Left lung (tissue), 10 donors: Measurements from ENCODE around the gene TTL. TPM values are rescaled to one million over a fixed set of nuclear protein-coding genes. Genes with fewer than 3 reads are reported as not detected.

Source experiments
- ATAC-seq: fragments of 200-7000 bp; cut with Tn5 transposase; one replicate; pipeline ENCODE4 v1.9.1; 2020; ENCODE audit warnings: moderate library complexity
- DNase-seq, 4 donors: peaks; one replicate each; pipeline ENCODE4 v3.0.0-alpha.2; 2013 to 2020
- H3K27ac ChIP-seq, 2 donors: fragments of 200-600 bp; sonication (generic) in 1 of 2; one replicate each; pipeline versions ENCODE4 v1.5.0 to v1.8.0; 2020 to 2021
- H3K27me3 ChIP-seq, 2 donors: fragments of 200-600 bp; sonication (generic) in 1 of 2; one replicate each; pipeline versions ENCODE4 v1.5.0 to v1.8.0; 2020 to 2021
- H3K36me3 ChIP-seq, 2 donors: fragments of 200-600 bp; sonication (generic) in 1 of 2; one replicate each; pipeline versions ENCODE4 v1.5.0 to v1.8.0; 2020 to 2021
- H3K4me1 ChIP-seq, 2 donors: fragments of 200-600 bp; one replicate each; pipeline ENCODE4 v1.8.0; 2021
- H3K4me3 ChIP-seq, 2 donors: fragments of 200-600 bp; sonication (generic) in 1 of 2; one replicate each; pipeline versions ENCODE4 v1.5.0 to v1.8.0; 2020 to 2021; ENCODE audit warnings: mild to moderate bottlenecking in 1 of 2
- H3K9me3 ChIP-seq, 2 donors: fragments of 200-600 bp; sonication (generic) in 1 of 2; one replicate each; pipeline versions ENCODE4 v1.5.0 to v1.8.0; 2020 to 2021
- CTCF ChIP-seq, 2 donors: fragments of 200-600 bp; sonication (generic) in 1 of 2; IDR thresholded peaks; one replicate each; pipeline versions ENCODE4 v1.5.0 to v1.8.0; 2021; ENCODE audit warnings: antibody characterized with exemption in 2 of 2
- intact Hi-C, 2 donors: fragments of 100-400 bp; cut with DNase I; formaldehyde crosslinking; loops; one replicate each; pipeline versions ENCODE4 v1.11.2 to v1.14.2; 2022
- polyA plus RNA-seq, 6 donors: library from polyadenylated mRNA; unstranded; fragments of 120-200 nt; gene quantifications; one replicate each; pipeline ENCODE4 v1.2.1, GENCODE V29; 2013; ENCODE audit not compliant: insufficient read length in 6 of 6
- total RNA-seq, 2 donors: library from RNA; stranded (reverse); fragmentation: NEBNext Ultra II Directional; extraction: Animal tissue kit (Norgen Biotek cat#: 25700); gene quantifications; one replicate each; pipeline ENCODE4 v1.2.1, GENCODE V29; 2021
- donor health status: DM: no; HTN: yes; CAD: no.
- donor health status: DM: no; HTN: no; CAD: no.

The TTL gene
- total and polyA plus RNA-seq, 8 donors, result 40.1 to 62.3 (median 52.7) TPM

- peak overlapping the region; percentile 49 to 63 for H3K4me3 ChIP-seq
- peaks cover 0 to 27% of the 10 kb centered on the region in 2 donors for H3K36me3 ChIP-seq
- DNase-seq (no peak), ATAC-seq (no peak)
- intact Hi-C loops, result no loop called here
- peaks cover 4 to 40% of the 10 kb centered on the region in 2 donors for H3K4me1 ChIP-seq
- H3K27me3 ChIP-seq, result no peaks in the 10 kb centered on the region
- no peak for TF ChIP-seq CTCF (IDR thresholded peaks at IDR 0.05)
- no peaks in the 10 kb centered on the region for H3K9me3 ChIP-seq
- peak overlapping the region; percentile 96 to 100 for H3K27ac ChIP-seq
These were observed 102.9 kb downstream of the TTL start for GRCh38 chr2:112584891-112585250.

- Histone ChIP-seq H3K4me1 (peaks cover 4 to 40% of the 10 kb centered on the region in 2 donors), H3K27me3 (no peaks in the 10 kb centered on the region), H3K36me3 (peaks cover 0 to 28% of the 10 kb centered on the region in 2 donors), H3K9me3 (no peaks in the 10 kb centered on the region), H3K4me3 (peak overlapping the region in 1 of 2 donors; percentile 63), H3K27ac (peak overlapping the region; percentile 96 to 100)
- no peak for TF ChIP-seq CTCF (IDR thresholded peaks at IDR 0.05)
- DNase-seq (no peak), ATAC-seq (no peak)
- intact Hi-C loops, result no loop called here
These were observed 103.4 kb downstream of the TTL start for GRCh38 chr2:112585400-112585799.

GRCh38 chr2:112585873-112586464 is 104.0 kb downstream of the TTL start:
- TF ChIP-seq CTCF (IDR thresholded peaks at IDR 0.05), result no peak
- peaks cover 0 to 32% of the 10 kb centered on the region in 2 donors for H3K36me3 ChIP-seq
- H3K4me1 ChIP-seq, result peaks cover 4 to 40% of the 10 kb centered on the region in 2 donors
- intact Hi-C loops, result no loop called here
- no peak for DNase-seq
- H3K27ac ChIP-seq, result no peak overlapping the region
- H3K4me3 ChIP-seq, result no peak overlapping the region
- no peak for ATAC-seq
- no peaks in the 10 kb centered on the region for H3K27me3 ChIP-seq
- H3K9me3 ChIP-seq, result no peaks in the 10 kb centered on the region

- ATAC-seq (no peak), DNase-seq (peak in 1 of 4 donors; percentile 26)
- no peaks in the 10 kb centered on the region for H3K9me3 ChIP-seq
- H3K27ac ChIP-seq, result no peak overlapping the region
- no peaks in the 10 kb centered on the region for H3K27me3 ChIP-seq
- TF ChIP-seq CTCF (IDR thresholded peaks at IDR 0.05), result no peak
- peaks cover 0 to 32% of the 10 kb centered on the region in 2 donors for H3K36me3 ChIP-seq
- no peak overlapping the region for H3K4me3 ChIP-seq
- peaks cover 4 to 27% of the 10 kb centered on the region in 2 donors for H3K4me1 ChIP-seq
- intact Hi-C loops, result no loop called here
These were observed 106.7 kb downstream of the TTL start for GRCh38 chr2:112588611-112589045.

Other genes with a start within 250 kb of the TTL start
- gene ZC3H8, start 227.1 kb upstream of the TTL start, total RNA-seq, result 1 to 10 TPM; 4.5 to 6.8 TPM
- 10 to 100 TPM; 17.3 to 29.4 (median 23.1) TPM for gene ZC3H8, start 227.1 kb upstream of the TTL start, polyA plus RNA-seq
- gene ZC3H6, start 206.6 kb upstream of the TTL start, total RNA-seq, result 1 to 10 TPM; 8.7 to 10.0 TPM
- gene ZC3H6, start 206.6 kb upstream of the TTL start, polyA plus RNA-seq, result 10 to 100 TPM in 2 of 6 donors, 1 to 10 TPM in 4; 8.2 to 11.9 (median 9.8) TPM
- gene RGPD8, start 48.5 kb upstream of the TTL start, total RNA-seq, result 10 to 100 TPM; 14.9 to 15.1 TPM
- 1 to 10 TPM; 2.6 to 6.6 (median 5.6) TPM for gene RGPD8, start 48.5 kb upstream of the TTL start, polyA plus RNA-seq
- gene POLR1B, start 60.3 kb downstream of the TTL start, total RNA-seq, result 10 to 100 TPM; 20.2 to 25.3 TPM
- 10 to 100 TPM; 18.4 to 25.1 (median 20.7) TPM for gene POLR1B, start 60.3 kb downstream of the TTL start, polyA plus RNA-seq
- gene CHCHD5, start 102.5 kb downstream of the TTL start, total RNA-seq, result 10 to 100 TPM; 26.8 to 28.7 TPM
- 10 to 100 TPM; 19.7 to 29.6 (median 23.9) TPM for gene CHCHD5, start 102.5 kb downstream of the TTL start, polyA plus RNA-seq
- gene SLC20A1, start 163.8 kb downstream of the TTL start, total RNA-seq, result 10 to 100 TPM; 40.5 to 68.2 TPM
- gene SLC20A1, start 163.8 kb downstream of the TTL start, polyA plus RNA-seq, result 10 to 100 TPM; 33.9 to 41.4 (median 36.1) TPM
- 1 to 10 TPM in 1 of 2 donors, under 1 TPM in 1; 0.60 to 1.1 TPM for gene NT5DC4, start 238.9 kb downstream of the TTL start, total RNA-seq
- under 1 TPM in 2 of 6 donors, not detected in 4; 0.08 to 0.15 TPM for gene NT5DC4, start 238.9 kb downstream of the TTL start, polyA plus RNA-seq